IMR-90 (cell line): ENCODE data around the gene KCNQ1. TPM values are rescaled to one million over a fixed set of nuclear protein-coding genes. Genes with fewer than 3 reads are reported as not detected.

Source experiments
- ATAC-seq: fragments of 200-7000 bp; cut with Tn5 transposase; 2 replicates; pipeline ENCODE4 v1.9.1; 2020; ENCODE audit warnings: low read depth, mild to moderate bottlenecking, moderate library complexity
- BruUV-seq: library from RNA; stranded (reverse); fragments of 400-500 nt; replicated peaks from 2 replicates; lab custom pipeline; 2021; lab: Mats Ljungman, UMichigan
- CTCF ChIA-PET: fragments of 300-600 bp; formaldehyde crosslinking; extraction: SDS; loops from one replicate; lab custom pipeline; 2021; ENCODE audit warnings: antibody characterized with exemption; lab: Yijun Ruan, JAX
- POLR2A ChIA-PET: fragments of 300-600 bp; sonication (Branson Sonifier 250); formaldehyde crosslinking; loops from one replicate; lab custom pipeline; 2022; ENCODE audit warnings: antibody characterized with exemption; ENCODE audit not compliant: unreplicated experiment; lab: Charles Lee
- DNase-seq: peaks from one replicate; pipeline ENCODE4 v3.0.0; 2013
- H2AFZ ChIP-seq: replicated peaks from 2 replicates; pipeline ENCODE3; 2013; ENCODE audit warnings: low read length, mild to moderate bottlenecking; ENCODE audit not compliant: poor library complexity
- H2AK5ac ChIP-seq: 2 replicates; pipeline ENCODE4 v1.6.1; 2013; ENCODE audit warnings: low read depth, low read length, inconsistent platforms
- H2AK9ac ChIP-seq: replicated peaks from 2 replicates; pipeline ENCODE3; 2013; ENCODE audit warnings: mild to moderate bottlenecking, low read depth, low read length, moderate library complexity; ENCODE audit not compliant: poor library complexity
- H2BK120ac ChIP-seq: 2 replicates; pipeline ENCODE4 v1.6.1; 2013; ENCODE audit warnings: low read depth, low read length, inconsistent platforms
- H2BK15ac ChIP-seq: 3 replicates; pipeline ENCODE4 v1.6.1; 2013; ENCODE audit warnings: low read depth, low read length, inconsistent platforms
- H2BK20ac ChIP-seq: 2 replicates; pipeline ENCODE4 v1.6.1; 2013; ENCODE audit warnings: low read depth, mild to moderate bottlenecking, inconsistent platforms, low read length, moderate library complexity
- H2BK5ac ChIP-seq: 2 replicates; pipeline ENCODE4 v1.6.1; 2013; ENCODE audit warnings: mild to moderate bottlenecking, low read depth, low read length, inconsistent platforms; ENCODE audit not compliant: poor library complexity, severe bottlenecking
- H3K14ac ChIP-seq: replicated peaks from 2 replicates; pipeline ENCODE4 v1.6.1; 2013; ENCODE audit warnings: low read depth, low read length, inconsistent platforms
- H3K18ac ChIP-seq: 2 replicates; pipeline ENCODE4 v1.6.1; 2013; ENCODE audit warnings: low read depth, low read length, control low read depth
- H3K23ac ChIP-seq: 2 replicates; pipeline ENCODE4 v1.6.1; 2013; ENCODE audit warnings: low read depth, low read length, inconsistent platforms
- H3K27ac ChIP-seq: 2 replicates; pipeline ENCODE4 v1.5.1; 2013; ENCODE audit warnings: mild to moderate bottlenecking, control low read depth, low read length; ENCODE audit not compliant: insufficient read depth
- H3K27me3 ChIP-seq: 2 replicates; pipeline ENCODE4 v1.6.1; 2013; ENCODE audit warnings: low read length; ENCODE audit not compliant: control insufficient read depth, insufficient read depth
- H3K36me3 ChIP-seq: 2 replicates; pipeline ENCODE4 v1.6.1; 2013; ENCODE audit warnings: low read length, mixed read lengths; ENCODE audit not compliant: control insufficient read depth, insufficient read depth
- H3K4ac ChIP-seq: 2 replicates; pipeline ENCODE4 v1.6.1; 2013; ENCODE audit warnings: low read depth, low read length, inconsistent platforms
- H3K4me1 ChIP-seq: 2 replicates; pipeline ENCODE4 v1.6.1; 2013; ENCODE audit warnings: low read length, mixed read lengths; ENCODE audit not compliant: control insufficient read depth, insufficient read depth
- H3K4me2 ChIP-seq: 2 replicates; pipeline ENCODE4 v1.6.1; 2013; ENCODE audit warnings: low read depth, mild to moderate bottlenecking, control low read depth, low read length, moderate library complexity
- H3K4me3 ChIP-seq: 2 replicates; pipeline ENCODE4 v1.5.1; 2013; ENCODE audit warnings: low read depth, mild to moderate bottlenecking, control low read depth, low read length, moderate library complexity; ENCODE audit not compliant: insufficient read depth
- H3K56ac ChIP-seq: 2 replicates; pipeline ENCODE4 v1.6.1; 2013; ENCODE audit warnings: low read length, inconsistent platforms; ENCODE audit not compliant: insufficient read depth; ENCODE audit errors: extremely low read depth
- H3K79me1 ChIP-seq, 2 experiments: 2 replicates each; pipeline ENCODE4 v1.6.1; 2013; ENCODE audit warnings: low read length in 2 of 2, inconsistent platforms in 1 of 2, low read depth in 1 of 2
- H3K9ac ChIP-seq: 2 replicates; pipeline ENCODE4 v1.6.1; 2013; ENCODE audit warnings: low read depth, low read length, control low read depth
- H3K9me1 ChIP-seq: 2 replicates; pipeline ENCODE4 v1.6.1; 2013; ENCODE audit warnings: low read length, inconsistent platforms; ENCODE audit not compliant: insufficient read depth
- H3K9me3 ChIP-seq: 2 replicates; pipeline ENCODE4 v1.6.1; 2013; ENCODE audit warnings: low read length; ENCODE audit not compliant: control insufficient read depth, insufficient read depth
- H4K20me1 ChIP-seq: 2 replicates; pipeline ENCODE4 v1.6.1; 2013; ENCODE audit warnings: low read length, inconsistent platforms; ENCODE audit not compliant: insufficient read depth
- H4K5ac ChIP-seq: 2 replicates; pipeline ENCODE4 v1.6.1; 2013; ENCODE audit warnings: mild to moderate bottlenecking, low read depth, low read length, control low read depth
- H4K8ac ChIP-seq, 2 experiments: 2 replicates each; pipeline ENCODE4 v1.6.1; 2013; ENCODE audit warnings: low read depth in 2 of 2, low read length in 2 of 2, control low read depth in 1 of 2, inconsistent platforms in 1 of 2
- H4K91ac ChIP-seq: 2 replicates; pipeline ENCODE4 v1.6.1; 2013; ENCODE audit warnings: low read depth, low read length, inconsistent platforms; ENCODE audit not compliant: insufficient read depth
- BHLHE40 ChIP-seq: fragments of 150-350 bp; IDR thresholded peaks from 2 replicates; pipeline ENCODE4 v1.6.1; 2016; ENCODE audit warnings: mild to moderate bottlenecking, low read depth, low read length
- CEBPB ChIP-seq: IDR thresholded peaks from 2 replicates; pipeline ENCODE4 v1.6.1; 2012; ENCODE audit warnings: low read depth, low read length, improper control_type of control experiment
- CHD1 ChIP-seq: IDR thresholded peaks from 2 replicates; pipeline ENCODE4 v1.6.1; 2012; ENCODE audit warnings: low read depth, low read length, improper control_type of control experiment
- FOS ChIP-seq: fragments of 150-350 bp; IDR thresholded peaks from 2 replicates; pipeline ENCODE4 v1.6.1; 2016; ENCODE audit warnings: low read depth, low read length
- MAFK ChIP-seq: IDR thresholded peaks from 2 replicates; pipeline ENCODE4 v1.6.1; 2012; ENCODE audit warnings: low read depth, low read length, improper control_type of control experiment
- MAZ ChIP-seq: IDR thresholded peaks from 2 replicates; pipeline ENCODE4 v1.6.1; 2012; ENCODE audit warnings: low read depth, mild to moderate bottlenecking, low read length, improper control_type of control experiment, moderate library complexity, borderline replicate concordance
- MXI1 ChIP-seq: IDR thresholded peaks from 2 replicates; pipeline ENCODE4 v1.6.1; 2012; ENCODE audit warnings: low read depth, mild to moderate bottlenecking, low read length, moderate library complexity, borderline replicate concordance
- NFE2L2 ChIP-seq: fragments of 150-350 bp; IDR thresholded peaks from 2 replicates; pipeline ENCODE4 v1.6.1; 2016; ENCODE audit warnings: low read depth, mild to moderate bottlenecking, low read length
- POLR2A ChIP-seq: IDR thresholded peaks from 2 replicates; pipeline ENCODE4 v1.6.1; 2012; ENCODE audit warnings: mild to moderate bottlenecking, low read depth, low read length
- RAD21 ChIP-seq: IDR thresholded peaks from 2 replicates; pipeline ENCODE4 v1.6.1; 2012; ENCODE audit warnings: low read length, improper control_type of control experiment
- RCOR1 ChIP-seq: IDR thresholded peaks from 2 replicates; pipeline ENCODE4 v1.6.1; 2012; ENCODE audit warnings: mild to moderate bottlenecking, low read length, improper control_type of control experiment; ENCODE audit not compliant: insufficient replicate concordance
- RFX5 ChIP-seq: IDR thresholded peaks from 2 replicates; pipeline ENCODE4 v1.8.0; 2012; ENCODE audit warnings: low read depth, mild to moderate bottlenecking, low read length, moderate library complexity
- SMC3 ChIP-seq: fragments of 150-350 bp; IDR thresholded peaks from 2 replicates; pipeline ENCODE4 v1.6.1; 2016; ENCODE audit warnings: low read depth, mild to moderate bottlenecking, antibody characterized with exemption, low read length, moderate library complexity
- whole genome bisulfite sequencing, 2 experiments: methylation state at CpG; one replicate each; pipeline versions ENCODE4 v1.1.5 to v1.1.7; 2013; ENCODE audit warnings: missing lambda C conversion rate in 2 of 2; ENCODE audit not compliant: insufficient read length in 1 of 2; ENCODE audit errors: extremely low coverage in 2 of 2; 5-methylcytosine and 5-hydroxymethylcytosine counted together
- dilution Hi-C: fragments of 300-500 bp; cut with HindIII; formaldehyde crosslinking; loops from one replicate; pipeline ENCODE4 v1.14.3; 2018; ENCODE audit warnings: low sequenced_read_pairs; ENCODE audit not compliant: unreplicated experiment
- in situ Hi-C: fragments of 300-500 bp; cut with MboI; formaldehyde crosslinking; loops from 3 replicates; pipeline ENCODE4 v1.14.3; 2019; ENCODE audit warnings: low sequenced_read_pairs, inconsistent platforms, mixed read lengths
- intact Hi-C: fragments of 100-400 bp; cut with micrococcal nuclease; formaldehyde crosslinking; loops from 2 replicates; pipeline ENCODE4 v1.10.0; 2022
- polyA plus RNA-seq, 3 experiments: library from polyadenylated mRNA; depleted of rRNA; stranded (reverse); fragments of >200 nt; gene quantifications; 2 replicates each; pipeline ENCODE4 v1.2.3, GENCODE V29; 2012; ENCODE audit warnings: low replicate concordance in 1 of 3
- total RNA-seq: library from RNA; depleted of rRNA; stranded (reverse); fragments of >200 nt; gene quantifications from 2 replicates; pipeline ENCODE4 v1.2.3, GENCODE V29; 2012
- TF ChIP-seq, protein P1 (sequence below): conservative IDR thresholded peaks from 2 replicates; pipeline ENCODE4 v1.5.1; 2012; ENCODE audit warnings: mild to moderate bottlenecking, low read depth, low read length, improper control_type of control experiment
- TF ChIP-seq, protein P2 (sequence below): fragments of 150-350 bp; IDR thresholded peaks from 2 replicates; pipeline ENCODE4 v1.6.1; 2017; ENCODE audit warnings: mild to moderate bottlenecking, antibody characterized with exemption, low read length, low read depth
- TF ChIP-seq, protein P3 (sequence below): fragments of 150-350 bp; IDR thresholded peaks from 2 replicates; pipeline ENCODE4 v1.6.1; 2016; ENCODE audit warnings: low read depth, mild to moderate bottlenecking, low read length, moderate library complexity, borderline replicate concordance

Gene KCNQ1
- total and polyA plus RNA-seq, 2 of the 4 experiments (the other 2 are of a cell fraction) = 0.07 TPM; not detected in 1

DNA sequence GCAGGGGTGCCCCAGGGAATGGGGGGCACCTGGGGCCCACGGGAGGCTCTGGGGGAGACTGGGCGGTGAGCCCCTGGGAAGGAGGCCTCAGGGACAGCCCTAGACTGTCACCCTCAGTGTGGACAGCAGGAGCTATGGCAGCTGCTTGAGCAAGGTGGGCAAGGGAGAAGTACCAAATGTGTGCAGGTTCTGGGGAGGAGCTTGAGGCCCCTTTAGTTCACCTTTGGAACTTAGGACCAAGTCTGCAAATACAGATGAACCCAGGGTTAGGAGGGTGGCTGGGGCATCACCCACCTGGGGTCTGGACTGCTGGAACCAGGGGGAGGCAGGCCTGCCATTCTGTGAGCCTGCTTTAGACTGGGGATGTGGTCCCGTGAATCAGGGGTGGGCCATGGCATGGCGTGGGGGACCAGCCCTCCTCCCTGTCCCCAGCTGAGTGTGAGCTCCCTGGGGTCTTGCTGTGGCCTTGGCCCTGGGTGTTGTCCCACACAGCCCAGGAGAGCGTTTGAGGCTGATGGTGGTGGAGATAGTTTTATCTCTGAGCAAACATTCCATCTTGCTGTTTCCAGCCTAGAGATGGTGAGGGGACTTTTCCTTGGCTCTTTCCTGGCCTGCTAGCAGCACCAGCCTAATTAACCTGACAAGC is 122.3 kb downstream of the KCNQ1 start:
- no peak for ATAC-seq
- Histone ChIP-seq H3K23ac (no peak overlapping the region), H3K36me3 (no peaks in the 10 kb centered on the region), H4K5ac (no peak overlapping the region), H3K4me3 (no peak overlapping the region), H3K4ac (no peak overlapping the region), H2BK120ac (no peak overlapping the region), H3K4me1 (no peaks in the 10 kb centered on the region), H3K18ac (no peak overlapping the region), H3K79me1 (no peaks in the 10 kb centered on the region), H2BK20ac (no peak overlapping the region), H3K9me3 (no peaks in the 10 kb centered on the region; the same call in 1 of the 2 replicates), H3K14ac (no peak overlapping the region), H4K8ac (no peak overlapping the region), H2AK5ac (no peak overlapping the region), H3K27me3 (peaks cover 19% of the 10 kb centered on the region), H2AK9ac (no peak overlapping the region), H2AFZ (no peak overlapping the region), H3K27ac (no peak overlapping the region), H3K56ac (no peak overlapping the region), H4K91ac (no peak overlapping the region), H3K9ac (no peak overlapping the region), H2BK15ac (no peak overlapping the region), H3K4me2 (no peak overlapping the region), H3K9me1 (no peaks in the 10 kb centered on the region), H2BK5ac (no peak overlapping the region), H4K20me1 (no peaks in the 10 kb centered on the region)
- WGBS, 2 experiments = 43% methylated on average over 1 of the region's 5 CpGs; no CpG with 5 or more reads in 1 of the 2 experiments
- dilution Hi-C loops (no loop called here), in situ Hi-C loops (no loop called here), intact Hi-C loops (no loop called here)
- BruUV-seq = no TSS peak
- ChIA-PET CTCF (no interaction called here), POLR2A (no interaction called here)
- DNase-seq = no peak
- no peak for TF ChIP-seq CHD1
- no peak for TF ChIP-seq MXI1
- TF ChIP-seq POLR2A = no peak
- no peak for TF ChIP-seq NFE2L2
- TF ChIP-seq, protein P1, sequence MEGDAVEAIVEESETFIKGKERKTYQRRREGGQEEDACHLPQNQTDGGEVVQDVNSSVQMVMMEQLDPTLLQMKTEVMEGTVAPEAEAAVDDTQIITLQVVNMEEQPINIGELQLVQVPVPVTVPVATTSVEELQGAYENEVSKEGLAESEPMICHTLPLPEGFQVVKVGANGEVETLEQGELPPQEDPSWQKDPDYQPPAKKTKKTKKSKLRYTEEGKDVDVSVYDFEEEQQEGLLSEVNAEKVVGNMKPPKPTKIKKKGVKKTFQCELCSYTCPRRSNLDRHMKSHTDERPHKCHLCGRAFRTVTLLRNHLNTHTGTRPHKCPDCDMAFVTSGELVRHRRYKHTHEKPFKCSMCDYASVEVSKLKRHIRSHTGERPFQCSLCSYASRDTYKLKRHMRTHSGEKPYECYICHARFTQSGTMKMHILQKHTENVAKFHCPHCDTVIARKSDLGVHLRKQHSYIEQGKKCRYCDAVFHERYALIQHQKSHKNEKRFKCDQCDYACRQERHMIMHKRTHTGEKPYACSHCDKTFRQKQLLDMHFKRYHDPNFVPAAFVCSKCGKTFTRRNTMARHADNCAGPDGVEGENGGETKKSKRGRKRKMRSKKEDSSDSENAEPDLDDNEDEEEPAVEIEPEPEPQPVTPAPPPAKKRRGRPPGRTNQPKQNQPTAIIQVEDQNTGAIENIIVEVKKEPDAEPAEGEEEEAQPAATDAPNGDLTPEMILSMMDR = no peak
- TF ChIP-seq SMC3 = no peak
- TF ChIP-seq BHLHE40 = no peak
- no peak for TF ChIP-seq RFX5
- TF ChIP-seq RCOR1 = no peak
- TF ChIP-seq CEBPB = no peak
- TF ChIP-seq MAZ = no peak
- TF ChIP-seq, protein P2, sequence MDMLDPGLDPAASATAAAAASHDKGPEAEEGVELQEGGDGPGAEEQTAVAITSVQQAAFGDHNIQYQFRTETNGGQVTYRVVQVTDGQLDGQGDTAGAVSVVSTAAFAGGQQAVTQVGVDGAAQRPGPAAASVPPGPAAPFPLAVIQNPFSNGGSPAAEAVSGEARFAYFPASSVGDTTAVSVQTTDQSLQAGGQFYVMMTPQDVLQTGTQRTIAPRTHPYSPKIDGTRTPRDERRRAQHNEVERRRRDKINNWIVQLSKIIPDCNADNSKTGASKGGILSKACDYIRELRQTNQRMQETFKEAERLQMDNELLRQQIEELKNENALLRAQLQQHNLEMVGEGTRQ = no peak
- TF ChIP-seq FOS = no peak
- no peak for TF ChIP-seq RAD21
- TF ChIP-seq, protein P3, sequence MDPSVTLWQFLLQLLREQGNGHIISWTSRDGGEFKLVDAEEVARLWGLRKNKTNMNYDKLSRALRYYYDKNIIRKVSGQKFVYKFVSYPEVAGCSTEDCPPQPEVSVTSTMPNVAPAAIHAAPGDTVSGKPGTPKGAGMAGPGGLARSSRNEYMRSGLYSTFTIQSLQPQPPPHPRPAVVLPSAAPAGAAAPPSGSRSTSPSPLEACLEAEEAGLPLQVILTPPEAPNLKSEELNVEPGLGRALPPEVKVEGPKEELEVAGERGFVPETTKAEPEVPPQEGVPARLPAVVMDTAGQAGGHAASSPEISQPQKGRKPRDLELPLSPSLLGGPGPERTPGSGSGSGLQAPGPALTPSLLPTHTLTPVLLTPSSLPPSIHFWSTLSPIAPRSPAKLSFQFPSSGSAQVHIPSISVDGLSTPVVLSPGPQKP = no peak
- no peak for TF ChIP-seq MAFK
